ENCODE results near the gene IFI35.

DNA sequence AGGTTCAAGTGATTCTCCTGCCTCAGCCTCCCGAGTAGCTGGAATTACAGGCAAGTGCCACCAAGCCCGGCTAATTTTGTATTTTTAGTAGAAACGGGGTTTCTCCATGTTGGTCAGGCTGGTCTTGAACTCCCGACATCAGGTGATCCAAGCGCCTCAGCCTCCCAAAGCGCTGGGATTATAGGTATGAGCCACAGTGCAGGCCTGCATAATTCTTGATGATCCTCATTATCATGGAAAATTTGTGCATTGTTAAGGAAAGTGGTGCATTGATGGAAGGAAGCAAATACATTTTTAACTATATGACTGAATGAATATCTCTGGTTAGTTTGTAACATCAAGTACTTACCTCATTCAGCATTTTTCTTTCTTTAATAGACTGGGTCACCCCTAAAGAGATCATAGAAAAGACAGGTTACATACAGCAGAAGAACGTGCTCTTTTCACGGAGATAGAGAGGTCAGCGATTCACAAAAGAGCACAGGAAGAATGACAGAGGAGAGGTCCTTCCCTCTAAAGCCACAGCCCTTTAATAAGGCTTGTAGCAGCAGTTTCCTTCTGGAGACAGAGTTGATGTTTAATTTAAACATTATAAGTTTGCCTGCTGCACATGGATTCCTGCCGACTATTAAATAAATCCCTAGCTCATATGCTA is 56.5 kb downstream of the IFI35 start:
- TF ChIP-seq, protein P1, sequence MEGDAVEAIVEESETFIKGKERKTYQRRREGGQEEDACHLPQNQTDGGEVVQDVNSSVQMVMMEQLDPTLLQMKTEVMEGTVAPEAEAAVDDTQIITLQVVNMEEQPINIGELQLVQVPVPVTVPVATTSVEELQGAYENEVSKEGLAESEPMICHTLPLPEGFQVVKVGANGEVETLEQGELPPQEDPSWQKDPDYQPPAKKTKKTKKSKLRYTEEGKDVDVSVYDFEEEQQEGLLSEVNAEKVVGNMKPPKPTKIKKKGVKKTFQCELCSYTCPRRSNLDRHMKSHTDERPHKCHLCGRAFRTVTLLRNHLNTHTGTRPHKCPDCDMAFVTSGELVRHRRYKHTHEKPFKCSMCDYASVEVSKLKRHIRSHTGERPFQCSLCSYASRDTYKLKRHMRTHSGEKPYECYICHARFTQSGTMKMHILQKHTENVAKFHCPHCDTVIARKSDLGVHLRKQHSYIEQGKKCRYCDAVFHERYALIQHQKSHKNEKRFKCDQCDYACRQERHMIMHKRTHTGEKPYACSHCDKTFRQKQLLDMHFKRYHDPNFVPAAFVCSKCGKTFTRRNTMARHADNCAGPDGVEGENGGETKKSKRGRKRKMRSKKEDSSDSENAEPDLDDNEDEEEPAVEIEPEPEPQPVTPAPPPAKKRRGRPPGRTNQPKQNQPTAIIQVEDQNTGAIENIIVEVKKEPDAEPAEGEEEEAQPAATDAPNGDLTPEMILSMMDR (IDR thresholded peaks at IDR 0.05 in 2 of 3, conservative IDR thresholded peaks at IDR 0.05 in 1 of 3; ENCODE audit: insufficient read depth in 2 of 3, low read depth in 1 of 3, low read length in 3 of 3), result no peak
- no peak for TF ChIP-seq RAD21 (CRISPR knock-in tag; conservative IDR thresholded peaks at IDR 0.05 in 1 of 2, IDR thresholded peaks at IDR 0.05 in 1 of 2)
- TF ChIP-seq, protein P2, sequence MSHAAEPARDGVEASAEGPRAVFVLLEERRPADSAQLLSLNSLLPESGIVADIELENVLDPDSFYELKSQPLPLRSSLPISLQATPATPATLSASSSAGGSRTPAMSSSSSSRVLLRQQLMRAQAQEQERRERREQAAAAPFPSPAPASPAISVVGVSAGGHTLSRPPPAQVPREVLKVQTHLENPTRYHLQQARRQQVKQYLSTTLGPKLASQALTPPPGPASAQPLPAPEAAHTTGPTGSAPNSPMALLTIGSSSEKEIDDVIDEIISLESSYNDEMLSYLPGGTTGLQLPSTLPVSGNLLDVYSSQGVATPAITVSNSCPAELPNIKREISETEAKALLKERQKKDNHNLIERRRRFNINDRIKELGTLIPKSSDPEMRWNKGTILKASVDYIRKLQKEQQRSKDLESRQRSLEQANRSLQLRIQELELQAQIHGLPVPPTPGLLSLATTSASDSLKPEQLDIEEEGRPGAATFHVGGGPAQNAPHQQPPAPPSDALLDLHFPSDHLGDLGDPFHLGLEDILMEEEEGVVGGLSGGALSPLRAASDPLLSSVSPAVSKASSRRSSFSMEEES (CRISPR knock-in tag; IDR thresholded peaks at IDR 0.05), result no peak
- TF ChIP-seq MYNN (IDR thresholded peaks at IDR 0.05), result no peak
- TF ChIP-seq MYNN (CRISPR knock-in tag; IDR thresholded peaks at IDR 0.05), result no peak
- TF ChIP-seq ESRRA (IDR thresholded peaks at IDR 0.05; ENCODE audit: borderline replicate concordance, low read depth), result no peak
- TF ChIP-seq YY1 (IDR thresholded peaks at IDR 0.05; ENCODE audit: borderline replicate concordance in 1 of 3, control insufficient read depth in 1 of 3, extremely low read depth in 1 of 3, insufficient read depth in 3 of 3, insufficient read length in 1 of 3, insufficient replicate concordance in 2 of 3, low read depth in 1 of 3, low read length in 2 of 3), result no peak
- TF ChIP-seq LARP7 (IDR thresholded peaks at IDR 0.05), result no peak
- TF ChIP-seq HDAC2 (IDR thresholded peaks at IDR 0.05), result no peak
